Astrocyte of the spinal cord (primary cell): Measurements from ENCODE around the gene DCAF16.

ENCODE experiments used
- DNase-seq: peaks from one replicate; pipeline ENCODE4 v3.0.0; 2011; ENCODE audit warnings: low read depth, low spot score
- H3K4me3 ChIP-seq: 2 replicates; pipeline ENCODE4 v1.5.1; 2011; ENCODE audit warnings: low read depth, mild to moderate bottlenecking, low read length, moderate library complexity
- in situ Hi-C: cut with HindIII; loops from 2 replicates; pipeline ENCODE4 v1.10.0; 2017; ENCODE audit warnings: low sequenced_read_pairs
- TF ChIP-seq, protein P1 (sequence below): IDR thresholded peaks from 2 replicates; pipeline ENCODE4 v1.5.1; 2012; ENCODE audit warnings: low read depth, mild to moderate bottlenecking, low read length, inconsistent platforms

DCAF16 gene

DNA sequence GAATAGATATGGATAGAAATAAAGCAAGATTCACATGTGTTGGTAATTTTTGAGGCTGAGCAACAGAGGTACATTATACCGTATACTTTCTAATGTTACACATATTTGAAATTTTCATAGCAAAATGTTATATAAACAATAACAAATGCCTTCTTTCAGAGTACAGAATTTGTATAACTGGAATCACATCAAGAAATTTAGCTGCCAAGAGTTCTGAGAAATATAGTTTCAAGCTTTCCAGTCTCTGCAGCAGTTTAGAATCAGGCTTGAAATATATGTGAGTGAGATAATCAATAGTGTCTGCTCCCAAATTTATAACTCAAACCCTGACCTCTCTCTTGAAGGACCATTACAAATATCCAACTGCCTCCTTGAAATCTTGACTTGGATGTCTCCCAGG is 52.9 kb downstream of the DCAF16 start:
- in situ Hi-C loops, result no loop called here
- no peak overlapping the region for H3K4me3 ChIP-seq
- no peak for DNase-seq
- TF ChIP-seq, protein P1, sequence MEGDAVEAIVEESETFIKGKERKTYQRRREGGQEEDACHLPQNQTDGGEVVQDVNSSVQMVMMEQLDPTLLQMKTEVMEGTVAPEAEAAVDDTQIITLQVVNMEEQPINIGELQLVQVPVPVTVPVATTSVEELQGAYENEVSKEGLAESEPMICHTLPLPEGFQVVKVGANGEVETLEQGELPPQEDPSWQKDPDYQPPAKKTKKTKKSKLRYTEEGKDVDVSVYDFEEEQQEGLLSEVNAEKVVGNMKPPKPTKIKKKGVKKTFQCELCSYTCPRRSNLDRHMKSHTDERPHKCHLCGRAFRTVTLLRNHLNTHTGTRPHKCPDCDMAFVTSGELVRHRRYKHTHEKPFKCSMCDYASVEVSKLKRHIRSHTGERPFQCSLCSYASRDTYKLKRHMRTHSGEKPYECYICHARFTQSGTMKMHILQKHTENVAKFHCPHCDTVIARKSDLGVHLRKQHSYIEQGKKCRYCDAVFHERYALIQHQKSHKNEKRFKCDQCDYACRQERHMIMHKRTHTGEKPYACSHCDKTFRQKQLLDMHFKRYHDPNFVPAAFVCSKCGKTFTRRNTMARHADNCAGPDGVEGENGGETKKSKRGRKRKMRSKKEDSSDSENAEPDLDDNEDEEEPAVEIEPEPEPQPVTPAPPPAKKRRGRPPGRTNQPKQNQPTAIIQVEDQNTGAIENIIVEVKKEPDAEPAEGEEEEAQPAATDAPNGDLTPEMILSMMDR, result no peak

DNA sequence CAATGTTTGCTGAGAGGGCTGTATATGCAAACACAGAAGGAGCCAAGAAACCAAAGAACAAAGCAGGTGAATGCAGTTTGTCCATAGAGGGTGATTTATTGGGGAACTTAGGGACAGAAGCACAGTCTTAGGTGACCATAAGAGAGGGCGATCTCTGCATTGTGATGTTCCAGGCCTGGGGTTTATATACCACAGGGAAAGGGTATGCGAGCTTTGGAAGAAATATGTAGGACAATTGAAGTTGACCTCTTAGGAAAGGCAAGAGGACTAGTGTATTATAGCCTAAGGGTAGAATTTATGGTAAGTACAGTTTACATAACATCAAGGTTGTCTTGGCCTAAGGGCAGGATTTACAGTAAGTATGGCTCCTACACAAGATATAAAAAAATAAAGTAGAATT is 56.9 kb downstream of the DCAF16 start:
- H3K4me3 ChIP-seq, result no peak overlapping the region
- in situ Hi-C loops, result no loop called here
- TF ChIP-seq, protein P1, result no peak
- no peak for DNase-seq
